OCI-LY1 (cell line): Measurements from ENCODE around the gene C17orf114.
A peak's percentile ranks its signal among the peaks of the same experiment; 100 is the strongest.

ENCODE experiments used
- EZH2 ChIP-seq: fragments of 200-600 bp; sonication (generic), shearing (Covaris generic); IDR thresholded peaks from 2 replicates; pipeline ENCODE4 v1.8.0; 2017; ENCODE audit warnings: borderline replicate concordance, mixed run types, mild to moderate bottlenecking, antibody characterized with exemption, low read length, moderate library complexity, mixed read lengths
- TF ChIP-seq, protein P1 (sequence below): fragments of 200-600 bp; sonication (generic), shearing (Covaris generic); IDR thresholded peaks from 2 replicates; pipeline ENCODE4 v1.5.1; 2017; ENCODE audit warnings: mild to moderate bottlenecking, antibody characterized with exemption, low read length, moderate library complexity, mixed read lengths

DNA sequence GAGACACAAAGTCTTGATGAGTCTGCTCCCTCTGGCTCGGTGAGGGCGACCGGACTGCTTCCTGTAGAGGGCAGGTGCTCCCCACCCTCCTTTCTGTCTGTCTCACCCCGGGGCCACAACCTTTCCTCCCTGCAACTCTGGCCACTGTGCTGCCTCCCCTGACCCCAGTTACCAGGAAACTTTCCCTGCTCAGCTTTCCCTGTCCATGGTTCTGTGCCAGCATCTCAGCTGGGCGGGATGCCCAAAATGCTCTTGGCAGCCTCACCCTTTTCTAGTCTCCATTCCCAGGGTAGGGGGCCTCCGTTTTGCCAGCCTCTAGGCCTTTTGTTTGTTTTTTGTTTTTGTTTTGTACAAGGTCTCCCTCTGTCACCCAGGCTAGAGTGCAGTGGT, 6.2 kb upstream of the C17orf114 start:
- TF ChIP-seq, protein P1, sequence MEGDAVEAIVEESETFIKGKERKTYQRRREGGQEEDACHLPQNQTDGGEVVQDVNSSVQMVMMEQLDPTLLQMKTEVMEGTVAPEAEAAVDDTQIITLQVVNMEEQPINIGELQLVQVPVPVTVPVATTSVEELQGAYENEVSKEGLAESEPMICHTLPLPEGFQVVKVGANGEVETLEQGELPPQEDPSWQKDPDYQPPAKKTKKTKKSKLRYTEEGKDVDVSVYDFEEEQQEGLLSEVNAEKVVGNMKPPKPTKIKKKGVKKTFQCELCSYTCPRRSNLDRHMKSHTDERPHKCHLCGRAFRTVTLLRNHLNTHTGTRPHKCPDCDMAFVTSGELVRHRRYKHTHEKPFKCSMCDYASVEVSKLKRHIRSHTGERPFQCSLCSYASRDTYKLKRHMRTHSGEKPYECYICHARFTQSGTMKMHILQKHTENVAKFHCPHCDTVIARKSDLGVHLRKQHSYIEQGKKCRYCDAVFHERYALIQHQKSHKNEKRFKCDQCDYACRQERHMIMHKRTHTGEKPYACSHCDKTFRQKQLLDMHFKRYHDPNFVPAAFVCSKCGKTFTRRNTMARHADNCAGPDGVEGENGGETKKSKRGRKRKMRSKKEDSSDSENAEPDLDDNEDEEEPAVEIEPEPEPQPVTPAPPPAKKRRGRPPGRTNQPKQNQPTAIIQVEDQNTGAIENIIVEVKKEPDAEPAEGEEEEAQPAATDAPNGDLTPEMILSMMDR: 0 out of 2 replicates have a peak, but pooled peaks have one; percentile 7
- no peak for TF ChIP-seq EZH2
